Epithelial cell of esophagus (primary cell): ENCODE results near the gene CLEC17A.
A peak's percentile ranks its signal among the peaks of the same experiment; 100 is the strongest.
"Not testable (repeated sequence)": the region's sequence is repeated elsewhere in the genome, so short reads cannot be mapped to it uniquely, and the experiment has no call there.

ENCODE experiments used
- DNase-seq: peaks from one replicate; pipeline ENCODE4 v3.0.0; 2010; ENCODE audit warnings: low read depth
- H3K4me3 ChIP-seq: 2 replicates; pipeline ENCODE4 v1.5.1; 2011; ENCODE audit warnings: mild to moderate bottlenecking, low read length, control low read depth
- TF ChIP-seq, protein P1 (sequence below): IDR thresholded peaks from 2 replicates; pipeline ENCODE4 v1.5.1; 2011; ENCODE audit warnings: low read depth, mild to moderate bottlenecking, low read length, control low read depth, inconsistent platforms; ENCODE audit not compliant: insufficient read depth; ENCODE audit errors: missing control alignments

CLEC17A gene

DNA sequence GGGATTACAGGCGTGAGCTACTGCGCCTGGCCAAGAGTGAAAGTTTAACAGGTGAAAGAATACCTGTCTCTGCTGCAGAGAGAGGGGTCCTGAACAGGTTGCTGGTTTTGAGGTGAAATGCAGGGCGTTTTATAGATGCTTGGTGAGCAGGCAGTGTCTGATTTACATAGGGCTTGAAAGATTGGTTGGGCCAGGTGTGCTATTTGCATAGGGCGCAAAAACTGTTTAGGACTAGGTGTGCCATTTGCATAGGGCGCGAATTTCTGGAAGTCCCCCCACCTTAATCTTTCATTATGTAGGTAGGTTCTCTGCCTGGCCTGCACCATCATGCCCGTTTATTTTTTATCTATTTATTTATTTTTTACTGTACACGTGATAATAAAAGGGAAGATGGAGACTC is 6.5 kb upstream of the CLEC17A start:
- no peak overlapping the region for H3K4me3 ChIP-seq
- TF ChIP-seq, protein P1, sequence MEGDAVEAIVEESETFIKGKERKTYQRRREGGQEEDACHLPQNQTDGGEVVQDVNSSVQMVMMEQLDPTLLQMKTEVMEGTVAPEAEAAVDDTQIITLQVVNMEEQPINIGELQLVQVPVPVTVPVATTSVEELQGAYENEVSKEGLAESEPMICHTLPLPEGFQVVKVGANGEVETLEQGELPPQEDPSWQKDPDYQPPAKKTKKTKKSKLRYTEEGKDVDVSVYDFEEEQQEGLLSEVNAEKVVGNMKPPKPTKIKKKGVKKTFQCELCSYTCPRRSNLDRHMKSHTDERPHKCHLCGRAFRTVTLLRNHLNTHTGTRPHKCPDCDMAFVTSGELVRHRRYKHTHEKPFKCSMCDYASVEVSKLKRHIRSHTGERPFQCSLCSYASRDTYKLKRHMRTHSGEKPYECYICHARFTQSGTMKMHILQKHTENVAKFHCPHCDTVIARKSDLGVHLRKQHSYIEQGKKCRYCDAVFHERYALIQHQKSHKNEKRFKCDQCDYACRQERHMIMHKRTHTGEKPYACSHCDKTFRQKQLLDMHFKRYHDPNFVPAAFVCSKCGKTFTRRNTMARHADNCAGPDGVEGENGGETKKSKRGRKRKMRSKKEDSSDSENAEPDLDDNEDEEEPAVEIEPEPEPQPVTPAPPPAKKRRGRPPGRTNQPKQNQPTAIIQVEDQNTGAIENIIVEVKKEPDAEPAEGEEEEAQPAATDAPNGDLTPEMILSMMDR = no peak
- no peak for DNase-seq

DNA sequence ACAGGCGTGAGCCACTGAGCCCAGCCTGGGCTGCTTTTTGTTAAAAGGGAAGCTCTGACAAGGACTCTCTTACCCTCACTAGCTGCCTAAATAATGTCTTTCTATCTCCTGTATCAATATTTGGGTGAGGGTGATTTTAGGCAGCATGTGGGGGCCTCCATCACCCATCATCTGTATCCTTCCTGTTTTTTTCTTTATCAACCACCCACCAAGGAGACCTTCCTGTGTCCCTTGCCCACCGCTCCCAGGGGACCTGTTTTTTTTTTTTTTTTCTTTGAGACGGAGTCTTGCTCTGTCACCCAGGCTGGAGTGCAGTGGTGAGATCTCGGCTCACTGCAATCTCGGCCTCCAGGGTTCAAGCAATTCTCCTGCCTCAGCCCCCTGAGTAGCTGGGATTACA is 5.6 kb upstream of the CLEC17A start:
- no peak overlapping the region for H3K4me3 ChIP-seq
- TF ChIP-seq, protein P1 = no peak
- DNase-seq = no peak

DNA sequence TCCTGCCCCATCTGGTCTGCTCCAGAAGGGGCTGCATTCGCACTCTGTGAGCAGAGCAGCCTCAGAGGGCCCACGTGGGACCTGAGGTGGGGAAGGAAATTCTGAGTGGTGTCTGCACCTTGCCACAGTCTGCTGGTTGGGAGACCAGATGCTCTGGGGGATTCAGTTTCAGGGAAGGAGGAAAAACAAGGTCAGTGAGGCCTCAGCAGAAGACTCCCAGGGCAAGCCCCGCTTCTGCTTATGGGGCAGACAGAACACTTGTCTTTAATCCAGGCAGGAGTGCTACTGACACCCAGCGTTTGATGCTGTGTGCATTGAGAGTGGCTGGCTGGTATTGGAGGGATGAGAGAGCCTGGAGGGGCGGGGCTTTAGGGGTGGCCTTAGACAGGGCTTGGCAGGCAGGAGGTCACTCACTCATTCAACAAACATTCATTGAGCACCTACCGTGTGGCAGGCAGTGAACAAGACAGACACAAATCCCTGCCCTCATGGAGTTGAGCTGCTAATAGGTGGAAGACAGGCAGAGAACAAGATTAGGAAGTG is 4.9 kb upstream of the CLEC17A start:
- TF ChIP-seq, protein P1 = no peak
- no peak overlapping the region for H3K4me3 ChIP-seq
- no peak for DNase-seq

DNA sequence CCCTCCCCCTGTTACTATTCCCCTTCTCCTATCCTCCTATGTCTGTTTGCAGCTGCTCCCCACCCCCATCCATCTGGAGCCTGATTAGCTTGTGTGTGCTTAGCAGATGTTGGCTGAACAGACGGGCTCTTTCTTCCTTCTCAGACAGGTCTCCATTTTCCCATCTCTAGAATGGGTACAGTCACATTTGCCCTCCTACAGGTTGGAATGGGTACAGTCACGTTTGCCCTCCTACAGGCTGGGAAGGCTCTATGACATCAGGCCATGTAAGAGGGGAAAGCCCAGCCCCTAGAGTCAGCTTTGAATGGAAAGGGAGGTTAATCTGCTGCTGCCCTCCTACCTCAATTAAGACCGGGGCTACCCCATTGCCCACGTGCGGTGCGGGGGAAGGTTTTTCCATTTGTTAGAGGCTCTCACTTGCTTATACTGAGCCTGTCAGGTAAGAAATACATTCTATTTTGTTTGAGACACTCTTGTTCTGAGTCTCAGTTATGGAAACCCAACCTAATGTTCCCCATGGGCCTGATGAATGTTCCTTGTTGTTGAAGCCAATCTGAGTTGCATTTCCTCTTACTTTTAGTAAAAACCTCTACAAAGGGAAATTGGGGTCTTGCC is 2.2 kb upstream of the CLEC17A start:
- no peak overlapping the region for H3K4me3 ChIP-seq
- DNase-seq = no peak
- TF ChIP-seq, protein P1 = no peak

DNA sequence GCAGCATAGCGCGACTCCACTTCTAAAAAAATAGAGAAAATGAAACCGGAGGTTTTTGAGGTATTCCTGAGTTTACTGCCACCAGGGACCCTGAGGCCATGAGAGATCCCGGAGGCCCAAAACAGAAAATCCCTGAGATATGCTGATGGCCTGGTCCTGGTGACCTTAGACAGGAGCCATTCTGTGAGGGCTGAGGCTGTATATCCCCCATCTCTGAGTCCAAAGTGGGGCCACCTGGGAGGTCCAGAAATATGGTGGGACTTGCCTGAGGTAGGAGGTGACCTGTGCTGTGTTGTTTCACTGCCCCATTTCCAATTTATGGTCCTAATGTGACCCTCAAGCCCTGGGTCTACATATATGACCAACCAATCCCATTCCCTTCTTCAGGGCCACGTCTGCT is 1.5 kb downstream of the CLEC17A start:
- not testable (repeated sequence) for H3K4me3 ChIP-seq, DNase-seq

DNA sequence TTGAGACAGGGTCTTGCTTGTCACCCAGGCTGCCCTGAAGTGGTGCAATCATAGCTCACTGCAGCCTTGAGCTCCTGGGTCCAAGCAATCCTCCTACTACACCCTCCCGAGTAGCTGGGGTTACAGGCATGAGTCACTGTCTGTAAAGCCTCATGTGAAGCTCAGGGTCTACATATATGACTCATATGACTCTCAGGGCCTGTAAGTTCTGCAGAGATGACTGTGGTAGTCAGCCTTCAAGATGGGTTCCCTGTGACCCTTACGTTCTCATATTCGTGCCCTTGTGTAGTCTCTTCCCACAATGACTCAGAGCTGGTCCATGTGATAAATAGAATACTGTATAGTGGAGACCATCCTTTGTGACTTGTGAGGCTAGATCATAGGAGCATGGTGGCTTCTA is 2.3 kb downstream of the CLEC17A start:
- peak; percentile 17 for DNase-seq
- H3K4me3 ChIP-seq = not testable (repeated sequence)

DNA sequence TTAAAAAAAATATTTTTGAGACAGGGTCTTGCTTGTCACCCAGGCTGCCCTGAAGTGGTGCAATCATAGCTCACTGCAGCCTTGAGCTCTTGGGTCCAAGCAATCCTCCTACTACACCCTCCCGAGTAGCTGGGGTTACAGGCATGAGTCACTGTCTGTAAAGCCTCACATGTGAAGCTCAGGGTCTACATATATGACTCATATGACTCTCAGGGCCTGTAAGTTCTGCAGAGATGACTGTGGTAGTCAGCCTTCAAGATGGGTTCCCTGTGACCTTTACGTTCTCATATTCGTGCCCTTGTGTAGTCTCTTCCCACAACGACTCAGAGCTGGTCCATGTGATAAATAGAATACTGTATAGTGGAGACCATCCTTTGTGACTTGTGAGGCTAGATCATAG is 6.5 kb downstream of the CLEC17A start:
- H3K4me3 ChIP-seq, DNase-seq: not testable (repeated sequence)

DNA sequence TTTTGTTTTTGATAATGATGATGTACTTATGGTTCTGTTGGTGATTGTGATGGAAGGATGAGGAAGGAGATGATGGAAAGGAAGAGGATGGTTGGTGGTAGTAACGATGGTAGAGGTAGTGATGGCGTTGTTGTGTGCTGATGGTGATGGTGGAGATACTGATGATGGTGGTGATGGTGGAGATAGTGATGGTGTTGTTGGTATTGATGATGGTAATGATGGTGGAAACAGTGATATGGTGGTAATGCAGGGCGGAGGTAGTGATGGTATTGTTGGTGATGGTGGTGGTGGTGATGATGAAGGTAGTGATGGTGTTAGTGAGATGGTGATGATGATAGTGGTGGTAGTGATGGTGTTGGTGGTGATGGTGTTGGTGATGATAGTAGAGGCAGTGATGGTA is 12.7 kb downstream of the CLEC17A start:
- TF ChIP-seq, protein P1 = no peak
- no peak for DNase-seq
- H3K4me3 ChIP-seq = no peak overlapping the region

DNA sequence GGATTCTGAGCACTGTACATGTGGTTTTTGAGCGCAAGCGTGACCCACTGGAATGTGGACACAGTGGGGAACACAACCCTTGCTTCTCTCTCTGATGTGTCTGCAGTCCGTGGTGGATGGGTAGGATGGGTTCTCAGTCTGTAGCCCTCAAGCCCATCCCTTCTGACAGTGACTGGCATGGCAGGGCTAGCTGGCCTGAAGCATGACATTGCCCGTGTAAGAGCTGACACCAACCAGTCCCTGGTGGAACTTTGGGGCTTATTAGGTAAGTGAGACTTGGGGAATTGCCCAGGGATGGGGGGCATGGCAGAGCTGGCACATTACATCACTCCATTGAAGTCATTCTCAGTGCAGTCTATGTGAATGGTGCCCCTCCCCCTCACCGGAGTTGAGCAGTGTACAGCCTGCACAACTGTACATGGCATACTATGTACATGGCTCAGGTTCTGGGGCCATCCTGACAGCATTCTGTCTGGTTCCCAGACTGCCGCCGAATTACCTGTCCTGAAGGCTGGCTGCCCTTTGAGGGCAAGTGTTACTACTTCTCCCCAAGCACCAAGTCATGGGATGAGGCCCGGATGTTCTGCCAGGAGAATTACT is 16.8 kb downstream of the CLEC17A start:
- TF ChIP-seq, protein P1 = no peak
- no peak for DNase-seq

More for the DNA sequence above, 16.8 kb downstream of the CLEC17A start:
- no peak overlapping the region for H3K4me3 ChIP-seq
